Fibroblast of lung (primary cell): Measurements from ENCODE around the gene ITFG1.

Experiments used
- CTCF ChIP-seq, 2 donors: IDR thresholded peaks in 1 of 2; conservative IDR thresholded peaks in 1 of 2; 1 replicate in 1 of 2; 2 replicates in 1 of 2; pipeline ENCODE4 v1.5.1; 2011 to 2012; ENCODE audit warnings: low read length in 2 of 2, control low read depth in 1 of 2, inconsistent platforms in 1 of 2, low read depth in 1 of 2, mild to moderate bottlenecking in 1 of 2
- EZH2 ChIP-seq: IDR thresholded peaks from 2 replicates; pipeline ENCODE4 v1.5.1; 2012; ENCODE audit warnings: low read length, control low read depth, mild to moderate bottlenecking; ENCODE audit errors: missing control alignments

- TF ChIP-seq CTCF (conservative IDR thresholded peaks at IDR 0.05 in 1 of 2, IDR thresholded peaks at IDR 0.05 in 1 of 2; ENCODE audit: low read depth in 1 of 2, low read length in 2 of 2) (no peak), EZH2 (no peak)
Observed at GRCh38 chr16:47213761-47214440, 247.0 kb downstream of the ITFG1 start.
